Measurements from ENCODE around the gene E4F1. TPM values are rescaled to one million over a fixed set of nuclear protein-coding genes. Genes with fewer than 3 reads are reported as not detected.
A peak's percentile ranks its signal among the peaks of the same experiment; 100 is the strongest.

The E4F1 gene
- total RNA-seq, 1 donor from 2014 or later: 33.0 TPM

DNA sequence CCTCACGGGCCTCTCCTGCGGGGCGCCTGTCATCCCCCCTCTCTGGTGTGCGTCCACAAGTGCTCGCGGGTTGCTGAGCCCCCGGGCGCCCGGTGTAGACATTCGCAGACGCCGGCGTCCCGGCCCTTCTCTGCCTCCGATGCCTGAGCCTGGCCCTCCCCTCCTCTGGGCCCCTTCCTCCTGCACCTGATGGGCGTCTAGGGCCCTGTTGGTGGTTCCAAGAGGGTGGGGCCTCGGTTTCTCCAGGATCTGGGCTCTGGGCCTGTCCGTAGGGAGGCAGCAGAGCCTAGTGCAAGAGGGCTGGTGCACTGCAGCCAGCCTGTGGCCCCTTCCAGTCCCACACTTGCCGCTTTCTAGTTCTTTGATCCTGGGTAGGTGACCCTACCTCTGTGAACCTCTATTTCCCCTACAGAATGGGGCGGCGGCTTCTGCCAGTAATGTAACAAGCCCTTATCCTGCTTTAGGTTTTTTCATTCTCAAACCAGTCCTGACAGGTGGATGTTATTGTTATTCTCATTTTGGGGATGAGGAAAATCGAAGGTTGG lies 623 bp downstream of the E4F1 start:
- H3K9me3 Mint-ChIP-seq: no peaks in the 10 kb centered on the region
- no peak for TF ChIP-seq CTCF (IDR thresholded peaks at IDR 0.05; ENCODE audit: unreplicated experiment)
- H3K4me1 Mint-ChIP-seq: peaks cover 11% of the 10 kb centered on the region
- peak in 1 of 2 experiments; percentile 68 for DNase-seq (ENCODE audit: low spot score in 2 of 2, unreplicated experiment in 2 of 2)
- no peaks in the 10 kb centered on the region for H3K27me3 Mint-ChIP-seq (ENCODE audit: low read depth)
- no peaks in the 10 kb centered on the region for H3K36me3 Mint-ChIP-seq
- peak overlapping the region; percentile 78 for H3K4me3 Mint-ChIP-seq
- peak overlapping the region; percentile 75 for H3K27ac Mint-ChIP-seq

DNA sequence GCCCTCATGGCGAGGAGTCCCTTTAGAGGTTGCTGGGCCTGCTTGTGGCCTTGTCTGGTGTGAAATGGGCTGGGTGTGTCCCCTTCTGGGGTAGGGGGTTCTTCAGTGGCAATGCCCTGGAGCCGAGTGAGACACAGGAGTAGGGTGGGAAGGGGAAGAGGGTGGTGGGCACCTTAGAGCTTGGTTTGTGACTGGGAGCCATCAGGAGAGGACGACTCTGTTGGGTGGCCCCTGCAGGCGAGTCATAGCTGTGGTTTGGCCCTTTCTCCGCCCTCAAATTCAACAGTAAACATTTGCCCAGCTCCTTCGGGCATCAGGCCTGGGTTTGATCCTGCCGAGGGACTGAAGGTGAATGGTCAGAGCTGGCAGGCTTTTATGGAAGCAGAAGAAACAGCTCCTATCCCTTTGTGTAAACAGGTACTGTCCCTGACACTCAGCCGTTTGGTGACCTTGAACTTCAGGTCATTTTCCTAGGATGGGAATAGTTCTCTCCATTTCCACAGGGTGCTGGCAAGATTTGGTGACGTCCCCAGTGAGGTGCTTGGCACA lies 2.9 kb downstream of the E4F1 start:
- TF ChIP-seq CTCF (IDR thresholded peaks at IDR 0.05; ENCODE audit: unreplicated experiment): no peak
- DNase-seq (ENCODE audit: low spot score in 2 of 2, unreplicated experiment in 2 of 2): no peak
- H3K27me3 Mint-ChIP-seq (ENCODE audit: low read depth): no peaks in the 10 kb centered on the region
- H3K4me3 Mint-ChIP-seq: peak overlapping the region; percentile 34
- no peaks in the 10 kb centered on the region for H3K9me3 Mint-ChIP-seq
- H3K4me1 Mint-ChIP-seq: peaks cover 11% of the 10 kb centered on the region
- no peaks in the 10 kb centered on the region for H3K36me3 Mint-ChIP-seq
- H3K27ac Mint-ChIP-seq: no peak overlapping the region

DNA sequence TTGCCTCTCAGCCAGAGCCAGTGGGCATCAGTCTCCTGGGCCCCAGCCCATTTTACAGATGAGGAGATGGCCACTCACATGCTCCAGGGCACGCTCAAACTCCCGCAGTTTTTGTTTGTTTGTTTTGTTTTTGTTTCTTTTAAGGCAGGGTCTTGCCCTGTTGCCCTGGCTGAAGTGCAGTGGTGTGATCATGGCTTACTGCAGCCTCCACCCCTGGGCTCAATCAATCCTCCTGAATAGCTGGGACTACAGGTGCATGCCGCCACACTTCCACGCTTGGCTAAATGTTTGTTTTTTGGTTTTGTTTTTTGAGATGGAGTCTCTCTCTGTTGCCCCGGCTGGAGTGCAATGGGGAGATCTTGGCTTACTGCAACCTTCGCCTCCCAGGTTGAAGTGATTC lies 3.5 kb downstream of the E4F1 start:
- H3K4me3 Mint-ChIP-seq: no peak overlapping the region
- DNase-seq (ENCODE audit: low spot score in 2 of 2, unreplicated experiment in 2 of 2): no peak
- TF ChIP-seq CTCF (IDR thresholded peaks at IDR 0.05; ENCODE audit: unreplicated experiment): no peak
- no peaks in the 10 kb centered on the region for H3K27me3 Mint-ChIP-seq (ENCODE audit: low read depth)
- no peak overlapping the region for H3K27ac Mint-ChIP-seq
- H3K4me1 Mint-ChIP-seq: peaks cover 11% of the 10 kb centered on the region
- H3K36me3 Mint-ChIP-seq: no peaks in the 10 kb centered on the region
- H3K9me3 Mint-ChIP-seq: no peaks in the 10 kb centered on the region

DNA sequence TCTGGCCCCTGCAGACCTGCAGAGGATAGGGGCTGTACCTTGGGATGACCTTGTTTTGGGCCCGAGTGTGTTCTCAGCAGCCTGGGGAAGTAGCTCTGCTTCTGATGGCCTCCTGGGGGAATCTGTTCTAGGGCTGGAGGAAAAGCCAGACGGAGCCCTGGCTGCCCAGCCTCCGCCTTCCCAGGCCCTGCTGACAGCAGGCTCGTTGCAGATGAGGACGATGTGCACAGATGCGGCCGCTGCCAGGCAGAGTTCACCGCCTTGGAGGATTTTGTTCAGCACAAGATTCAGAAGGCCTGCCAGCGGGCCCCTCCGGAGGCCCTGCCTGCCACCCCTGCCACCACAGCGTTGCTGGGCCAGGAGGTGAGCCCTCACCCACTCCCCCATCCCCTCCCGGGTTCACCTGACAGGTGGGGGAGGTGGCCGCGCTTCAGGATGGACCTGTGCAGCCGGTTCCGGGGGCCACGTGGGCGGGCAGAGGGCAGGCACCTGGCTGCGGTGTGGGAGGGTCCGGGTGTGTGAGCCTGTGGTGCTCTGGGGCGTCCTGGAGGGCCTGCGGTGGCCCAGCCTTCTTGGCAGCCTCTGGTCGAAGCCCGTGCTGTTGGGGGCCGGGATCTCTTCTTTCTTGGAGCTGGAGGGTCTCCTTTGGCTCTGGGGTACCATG lies 4.9 kb downstream of the E4F1 start:
- no peak overlapping the region for H3K27ac Mint-ChIP-seq
- peaks cover 11% of the 10 kb centered on the region for H3K4me1 Mint-ChIP-seq
- H3K36me3 Mint-ChIP-seq: no peaks in the 10 kb centered on the region
- no peaks in the 10 kb centered on the region for H3K27me3 Mint-ChIP-seq (ENCODE audit: low read depth)
- no peak for TF ChIP-seq CTCF (IDR thresholded peaks at IDR 0.05; ENCODE audit: unreplicated experiment)
- no peaks in the 10 kb centered on the region for H3K9me3 Mint-ChIP-seq
- H3K4me3 Mint-ChIP-seq: no peak overlapping the region
- DNase-seq (ENCODE audit: low spot score in 2 of 2, unreplicated experiment in 2 of 2): no peak

DNA sequence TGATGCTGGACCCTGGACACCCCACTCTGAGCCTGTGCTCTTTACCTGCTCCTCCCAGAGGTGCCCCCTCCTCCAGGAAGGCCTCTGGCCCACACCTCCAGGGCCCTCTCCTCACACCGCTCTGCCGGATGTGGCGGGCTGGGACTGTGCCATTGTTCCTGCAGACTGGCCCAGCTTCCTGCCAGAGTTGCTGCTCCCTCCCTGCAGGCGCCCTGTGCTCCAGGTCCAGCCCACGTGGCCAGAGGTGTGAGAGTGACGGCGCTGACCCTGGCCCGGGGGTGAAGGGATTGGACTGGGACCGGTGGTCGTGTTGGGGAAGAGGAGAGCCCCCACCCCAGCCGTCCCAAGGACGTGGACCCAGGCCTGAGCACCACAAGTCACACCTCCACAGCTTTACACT lies 5.7 kb downstream of the E4F1 start:
- Mint-ChIP-seq H3K4me1 (peaks cover 10% of the 10 kb centered on the region), H3K4me3 (no peak overlapping the region), H3K36me3 (no peaks in the 10 kb centered on the region), H3K27me3 (ENCODE audit: low read depth) (no peaks in the 10 kb centered on the region), H3K27ac (no peak overlapping the region), H3K9me3 (no peaks in the 10 kb centered on the region)
- no peak for TF ChIP-seq CTCF (IDR thresholded peaks at IDR 0.05; ENCODE audit: unreplicated experiment)
- DNase-seq (ENCODE audit: low spot score in 2 of 2, unreplicated experiment in 2 of 2): no peak
